Hepatocyte (in vitro differentiated cells): Measurements from ENCODE around the gene ERCC2.

Experiments
- CTCF ChIP-seq: fragments of 200-600 bp; sonication (generic); IDR thresholded peaks from 2 replicates; pipeline ENCODE4 v1.5.1; 2016; ENCODE audit warnings: antibody characterized with exemption, mild to moderate bottlenecking; ENCODE audit not compliant: poor library complexity
- EZH2 ChIP-seq: fragments of 200-600 bp; sonication (generic); IDR thresholded peaks from 2 replicates; pipeline ENCODE4 v1.6.1; 2016; ENCODE audit warnings: antibody characterized with exemption, mild to moderate bottlenecking, borderline replicate concordance

GRCh38 chr19:45306040-45306439 lies 64.3 kb downstream of the ERCC2 start:
- no peak for TF ChIP-seq EZH2
- no peak for TF ChIP-seq CTCF
